ENCODE data around the gene SMPD3. TPM values are rescaled to one million over a fixed set of nuclear protein-coding genes. Genes with fewer than 3 reads are reported as not detected.

Gene SMPD3
- total and polyA plus RNA-seq, 2 donors (not counting 3 experiments of a cell fraction or from before 2014, with no cell fraction given) = not detected

GRCh38 chr16:68433316-68433715, 15.0 kb downstream of the SMPD3 start:
- intact Hi-C loops (cut with micrococcal nuclease) = no loop called here
- Histone ChIP-seq H3K27me3 (ENCODE audit: control insufficient read depth in 2 of 2, insufficient read depth in 2 of 2, low read length in 2 of 2) (peaks cover 2% of the 10 kb centered on the region in 2 experiments), H4K20me1 (replicated peaks; ENCODE audit: control insufficient read depth, extremely low read depth, insufficient read depth, low read length) (no peaks in the 10 kb centered on the region), H3K9me1 (replicated peaks; ENCODE audit: control insufficient read depth, extremely low read depth, insufficient read depth, low read length) (no peaks in the 10 kb centered on the region), H3K36me3 (ENCODE audit: control insufficient read depth in 2 of 2, extremely low read depth in 1 of 2, insufficient read depth in 2 of 2, low read length in 2 of 2) (no peaks in the 10 kb centered on the region), H3K4me3 (replicated peaks in 1 of 3; ENCODE audit: insufficient read depth in 1 of 3, low read depth in 1 of 3, low read length in 3 of 3) (no peak overlapping the region), H3K9me3 (replicated peaks; ENCODE audit: control insufficient read depth, insufficient read depth, low read length) (no peaks in the 10 kb centered on the region), H3K27ac (ENCODE audit: insufficient read depth, low read depth, low read length) (no peak overlapping the region), H2AFZ (ENCODE audit: low read depth, low read length) (no peak overlapping the region), H3K4me2 (ENCODE audit: insufficient read depth, low read length) (no peak overlapping the region), H3K9ac (replicated peaks; ENCODE audit: extremely low read depth, insufficient read depth, low read length) (no peak overlapping the region), H3K4me1 (ENCODE audit: control insufficient read depth, extremely low read depth, insufficient read depth, low read length) (no peaks in the 10 kb centered on the region), H3K79me2 (ENCODE audit: control insufficient read depth, insufficient read depth, low read length) (no peaks in the 10 kb centered on the region)
- CTCF ChIA-PET = no interaction called here
- BruUV-seq (replicated peaks) = no TSS peak
- FAIRE-seq = no peak
- no peak for DNase-seq (ENCODE audit: low read depth, low spot score)
- no peak for TF ChIP-seq EZH2 (IDR thresholded peaks at IDR 0.05; ENCODE audit: borderline replicate concordance, low read depth, low read length, severe bottlenecking)
- no peak for TF ChIP-seq GATA2 (IDR thresholded peaks at IDR 0.05; ENCODE audit: insufficient read depth, insufficient read length, low read depth, low read length)
- TF ChIP-seq MYC (IDR thresholded peaks at IDR 0.05; ENCODE audit: low read depth, low read length) = no peak
- TF ChIP-seq JUN (IDR thresholded peaks at IDR 0.05; ENCODE audit: borderline replicate concordance, insufficient read depth, insufficient read length, low read depth) = no peak
- TF ChIP-seq POLR2AphosphoS5 (IDR thresholded peaks at IDR 0.05; ENCODE audit: insufficient read depth, low read depth, low read length) = no peak
- dilution Hi-C loops (cut with MboI; ENCODE audit: extremely low pct_ligation_motif_present, low sequenced_read_pairs) = no loop called here
- POLR2A ChIA-PET = no interaction called here

GRCh38 chr16:68432701-68433100, 15.6 kb downstream of the SMPD3 start:
- ChIA-PET POLR2A (no interaction called here), CTCF (interaction anchor here (0.6 kb wide), 1 partner anchor 581 kb away, joined by 3 read pairs; no protein-coding TSS in a partner anchor)
- H2AFZ ChIP-seq (ENCODE audit: low read depth, low read length) = no peak overlapping the region
- H3K9ac ChIP-seq (replicated peaks; ENCODE audit: extremely low read depth, insufficient read depth, low read length) = no peak overlapping the region
- H3K27ac ChIP-seq (ENCODE audit: insufficient read depth, low read depth, low read length) = no peak overlapping the region
- H3K27me3 ChIP-seq (ENCODE audit: control insufficient read depth in 2 of 2, insufficient read depth in 2 of 2, low read length in 2 of 2) = peaks cover 2% of the 10 kb centered on the region in 2 experiments
- TF ChIP-seq POLR2A (IDR thresholded peaks at IDR 0.05; ENCODE audit: low read depth, low read length) (no peak), GATA2 (IDR thresholded peaks at IDR 0.05; ENCODE audit: insufficient read depth, insufficient read length, low read depth, low read length) (no peak), POLR2AphosphoS5 (IDR thresholded peaks at IDR 0.05; ENCODE audit: insufficient read depth, low read depth, low read length) (no peak), MYC (IDR thresholded peaks at IDR 0.05; ENCODE audit: low read depth, low read length) (no peak), FOS (IDR thresholded peaks at IDR 0.05; ENCODE audit: borderline replicate concordance, insufficient read depth, low read length) (no peak), CTCF (IDR thresholded peaks at IDR 0.05; ENCODE audit: extremely low read depth in 1 of 2, insufficient read depth in 1 of 2, low read depth in 1 of 2, low read length in 2 of 2) (no peak), EZH2 (IDR thresholded peaks at IDR 0.05; ENCODE audit: borderline replicate concordance, low read depth, low read length, severe bottlenecking) (no peak), JUN (IDR thresholded peaks at IDR 0.05; ENCODE audit: borderline replicate concordance, insufficient read depth, insufficient read length, low read depth) (no peak), MAX (IDR thresholded peaks at IDR 0.05; ENCODE audit: insufficient read depth, insufficient read length) (no peak)
- dilution Hi-C loops (cut with MboI; ENCODE audit: extremely low pct_ligation_motif_present, low sequenced_read_pairs) (no loop called here), intact Hi-C loops (cut with micrococcal nuclease) (no loop called here)
- H3K9me1 ChIP-seq (replicated peaks; ENCODE audit: control insufficient read depth, extremely low read depth, insufficient read depth, low read length) = no peaks in the 10 kb centered on the region
- no peaks in the 10 kb centered on the region for H3K36me3 ChIP-seq (ENCODE audit: control insufficient read depth in 2 of 2, extremely low read depth in 1 of 2, insufficient read depth in 2 of 2, low read length in 2 of 2)
- no peaks in the 10 kb centered on the region for H4K20me1 ChIP-seq (replicated peaks; ENCODE audit: control insufficient read depth, extremely low read depth, insufficient read depth, low read length)
- no peak overlapping the region for H3K4me3 ChIP-seq (replicated peaks in 1 of 3; ENCODE audit: insufficient read depth in 1 of 3, low read depth in 1 of 3, low read length in 3 of 3)
- no TSS peak for BruUV-seq (replicated peaks)
- no peak overlapping the region for H3K4me2 ChIP-seq (ENCODE audit: insufficient read depth, low read length)
- H3K9me3 ChIP-seq (replicated peaks; ENCODE audit: control insufficient read depth, insufficient read depth, low read length) = no peaks in the 10 kb centered on the region
- DNase-seq (ENCODE audit: low read depth, low spot score) = no peak
- no peak for FAIRE-seq
- no peaks in the 10 kb centered on the region for H3K79me2 ChIP-seq (ENCODE audit: control insufficient read depth, insufficient read depth, low read length)
- no peaks in the 10 kb centered on the region for H3K4me1 ChIP-seq (ENCODE audit: control insufficient read depth, extremely low read depth, insufficient read depth, low read length)

Data from endothelial cell of umbilical vein (primary cell).